Ishikawa (cell line): Measurements from ENCODE around the gene EP400.

Experiments
- CEBPB ChIP-seq: IDR thresholded peaks from 2 replicates; pipeline ENCODE4 v1.6.1; 2012
- CREB1 ChIP-seq: IDR thresholded peaks from 2 replicates; pipeline ENCODE4 v1.6.1; 2012; ENCODE audit warnings: low read depth
- EGR1 ChIP-seq: IDR thresholded peaks from 2 replicates; pipeline ENCODE4 v1.6.1; 2012
- EP300 ChIP-seq: IDR thresholded peaks from 2 replicates; pipeline ENCODE4 v1.6.1; 2012; ENCODE audit warnings: borderline replicate concordance
- FOXM1 ChIP-seq: IDR thresholded peaks from 2 replicates; pipeline ENCODE4 v1.6.1; 2012; ENCODE audit warnings: low read depth, borderline replicate concordance
- RAD21 ChIP-seq: IDR thresholded peaks from 2 replicates; pipeline ENCODE4 v1.6.1; 2012; ENCODE audit warnings: low read depth
- REST ChIP-seq: IDR thresholded peaks from 2 replicates; pipeline ENCODE4 v1.6.1; 2012; ENCODE audit warnings: low read depth, mild to moderate bottlenecking
- TAF1 ChIP-seq: IDR thresholded peaks from 2 replicates; pipeline ENCODE4 v1.6.1; 2012; ENCODE audit warnings: low read depth, mild to moderate bottlenecking
- TCF12 ChIP-seq: IDR thresholded peaks from 2 replicates; pipeline ENCODE4 v1.6.1; 2012; ENCODE audit warnings: low read depth
- TEAD4 ChIP-seq: IDR thresholded peaks from 2 replicates; pipeline ENCODE4 v1.6.1; 2012
- YY1 ChIP-seq: IDR thresholded peaks from 2 replicates; pipeline ENCODE4 v1.6.1; 2012; ENCODE audit warnings: low read depth
- ZBTB7A ChIP-seq: IDR thresholded peaks from 2 replicates; pipeline ENCODE4 v1.6.1; 2012; ENCODE audit warnings: low read depth
- TF ChIP-seq, protein P1 (sequence below): IDR thresholded peaks from 2 replicates; pipeline ENCODE4 v1.6.1; 2012

DNA sequence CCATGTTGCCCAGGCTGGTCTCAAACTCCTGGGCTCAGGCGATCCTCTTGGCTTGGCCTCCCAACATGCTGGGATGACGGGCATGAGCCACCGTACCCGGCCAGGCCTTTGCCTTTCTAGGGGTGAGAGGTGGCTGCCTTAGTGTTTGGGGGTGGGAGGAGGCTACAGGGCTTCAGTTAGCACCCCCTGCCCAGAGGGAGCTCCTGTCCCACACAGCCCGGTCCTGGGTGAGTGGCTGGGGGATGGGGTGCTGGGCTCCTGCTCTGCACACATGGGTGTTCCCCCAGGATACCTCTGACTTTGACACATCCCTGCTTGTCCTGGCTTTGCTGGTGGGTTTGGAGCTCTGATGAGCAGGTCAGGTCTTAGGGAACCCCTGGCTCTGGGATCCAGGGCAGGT lies 45.4 kb upstream of the EP400 start:
- TF ChIP-seq EP300 = no peak
- TF ChIP-seq RAD21 = no peak
- TF ChIP-seq ZBTB7A = no peak
- no peak for TF ChIP-seq CREB1
- no peak for TF ChIP-seq YY1
- TF ChIP-seq TCF12 = no peak
- no peak for TF ChIP-seq FOXM1
- TF ChIP-seq, protein P1, sequence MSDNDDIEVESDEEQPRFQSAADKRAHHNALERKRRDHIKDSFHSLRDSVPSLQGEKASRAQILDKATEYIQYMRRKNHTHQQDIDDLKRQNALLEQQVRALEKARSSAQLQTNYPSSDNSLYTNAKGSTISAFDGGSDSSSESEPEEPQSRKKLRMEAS = no peak
- no peak for TF ChIP-seq TAF1
- TF ChIP-seq EGR1 = no peak
- TF ChIP-seq CEBPB = no peak
- no peak for TF ChIP-seq REST
- no peak for TF ChIP-seq TEAD4
